GM18867 (cell line): ENCODE results near the gene SLC1A2.

Source experiments
- ATAC-seq: cut with Tn5 transposase; IDR thresholded peaks from one replicate; pipeline ENCODE4 v1.9.1; 2021; ENCODE audit warnings: mild to moderate bottlenecking, moderate library complexity; ENCODE audit not compliant: unreplicated experiment

The SLC1A2 gene

DNA sequence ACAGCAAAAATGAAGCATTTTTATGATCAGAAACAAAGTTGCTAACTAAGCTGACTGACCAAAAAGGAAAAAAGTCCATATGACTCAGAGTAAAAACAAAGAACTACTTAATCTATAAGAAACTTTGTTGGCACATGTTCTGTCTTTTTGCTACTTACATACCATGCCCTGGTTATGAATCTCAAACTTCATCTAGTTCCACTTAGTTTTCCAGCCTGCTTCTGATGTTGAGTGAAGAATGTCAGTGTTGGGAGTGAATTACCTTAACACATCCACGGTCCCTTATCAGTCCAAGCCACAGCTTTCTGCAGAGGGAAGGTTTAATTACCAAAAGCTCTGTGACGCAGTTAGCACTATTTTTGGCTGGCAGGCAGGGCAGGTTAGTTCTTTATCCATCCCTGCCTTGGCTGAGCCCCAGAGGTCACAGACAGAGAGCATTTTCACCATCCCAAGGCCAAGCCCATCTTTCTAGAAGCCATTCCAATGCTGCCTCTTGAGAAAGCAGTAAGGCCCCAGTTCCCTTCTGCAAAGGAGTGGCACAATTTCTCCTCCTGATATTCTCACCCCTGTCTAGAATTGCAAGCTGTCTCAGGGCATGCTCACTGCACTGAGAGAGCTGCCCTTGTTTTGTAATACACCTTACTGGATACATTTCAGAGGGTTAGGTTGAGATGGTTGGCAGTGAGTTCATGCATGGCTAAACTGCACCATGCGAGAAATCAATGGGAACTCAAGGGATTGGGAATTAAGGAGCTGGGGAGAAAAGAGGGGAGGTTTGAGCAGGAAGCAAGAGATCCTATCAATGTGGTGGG, 67.1 kb downstream of the SLC1A2 start:
- ATAC-seq, result no peak

DNA sequence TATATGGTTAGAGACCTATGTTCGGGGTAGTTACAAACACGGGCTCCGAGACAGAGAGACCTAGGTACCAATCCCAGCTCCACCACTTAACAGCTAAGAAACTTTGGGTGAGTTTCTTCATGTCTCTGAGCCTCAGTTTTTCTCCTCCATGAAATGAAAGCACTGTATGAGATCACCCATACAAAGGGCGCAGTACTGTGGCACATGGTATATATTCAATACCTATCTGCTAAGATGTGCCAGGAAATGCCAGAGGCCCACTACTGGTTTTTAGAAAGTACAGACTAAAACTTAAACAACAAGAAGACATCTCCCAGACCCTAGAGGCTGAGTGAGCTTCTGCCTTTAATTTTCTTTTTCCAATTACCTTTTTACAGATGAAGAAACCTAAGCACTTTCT, 69.5 kb downstream of the SLC1A2 start:
- ATAC-seq, result no peak

DNA sequence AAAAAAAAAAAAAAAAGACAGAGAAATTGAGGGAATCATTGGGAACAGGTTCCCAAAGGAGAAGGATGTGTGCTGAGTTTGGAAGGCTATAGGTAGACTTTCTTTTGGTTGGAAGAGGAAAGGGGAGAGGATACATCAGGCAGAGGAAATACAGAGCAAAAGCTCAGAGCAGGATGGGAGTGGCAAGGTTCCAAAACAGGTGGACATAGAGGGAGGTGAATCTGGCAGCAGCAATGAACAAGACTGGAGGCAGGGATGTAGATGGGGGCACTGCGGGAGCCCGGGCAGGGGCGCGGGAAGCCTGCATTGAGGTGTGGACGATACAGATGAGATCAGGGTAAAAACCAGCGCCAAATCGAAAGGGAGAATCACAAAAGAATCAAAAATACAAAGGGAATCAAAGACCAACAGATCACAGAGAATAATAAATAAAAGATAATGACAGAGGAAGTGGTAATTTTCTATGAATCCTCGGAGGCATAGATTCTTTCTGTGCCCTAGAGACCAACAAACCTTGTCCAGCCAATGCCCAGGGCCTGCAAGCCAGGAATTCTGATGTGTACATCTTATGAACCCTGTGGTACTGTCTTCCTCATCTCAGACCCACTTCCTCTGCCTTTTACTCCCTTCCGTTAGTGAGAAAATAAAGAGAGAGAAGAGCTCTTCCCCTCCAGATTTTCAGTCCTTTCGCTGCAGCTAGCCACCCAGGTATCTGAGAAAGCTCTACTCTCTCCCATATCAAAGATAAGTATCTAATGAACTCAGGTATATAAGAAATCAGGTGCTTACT, 70.3 kb downstream of the SLC1A2 start:
- no peak for ATAC-seq

DNA sequence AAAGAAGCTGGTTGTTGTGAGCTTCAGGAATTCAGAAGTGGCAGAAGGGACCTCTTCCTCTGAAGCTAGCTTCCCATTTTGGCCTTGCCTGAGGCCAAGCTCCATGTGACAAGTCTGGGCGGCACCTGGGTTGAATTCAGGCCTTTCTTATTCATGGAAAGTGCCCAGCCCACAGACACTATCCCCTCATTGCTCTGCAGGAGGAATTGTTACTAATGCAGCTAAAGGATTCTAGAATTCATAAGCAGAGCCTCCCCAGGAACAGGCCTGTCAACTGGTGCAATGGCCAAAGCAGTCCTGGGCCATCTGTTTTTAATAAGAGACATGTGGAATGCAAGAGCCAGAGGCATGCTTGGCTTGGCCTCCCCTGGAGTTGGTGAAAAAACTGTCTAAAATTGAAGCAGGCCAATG, 71.4 kb downstream of the SLC1A2 start:
- ATAC-seq, result no peak

DNA sequence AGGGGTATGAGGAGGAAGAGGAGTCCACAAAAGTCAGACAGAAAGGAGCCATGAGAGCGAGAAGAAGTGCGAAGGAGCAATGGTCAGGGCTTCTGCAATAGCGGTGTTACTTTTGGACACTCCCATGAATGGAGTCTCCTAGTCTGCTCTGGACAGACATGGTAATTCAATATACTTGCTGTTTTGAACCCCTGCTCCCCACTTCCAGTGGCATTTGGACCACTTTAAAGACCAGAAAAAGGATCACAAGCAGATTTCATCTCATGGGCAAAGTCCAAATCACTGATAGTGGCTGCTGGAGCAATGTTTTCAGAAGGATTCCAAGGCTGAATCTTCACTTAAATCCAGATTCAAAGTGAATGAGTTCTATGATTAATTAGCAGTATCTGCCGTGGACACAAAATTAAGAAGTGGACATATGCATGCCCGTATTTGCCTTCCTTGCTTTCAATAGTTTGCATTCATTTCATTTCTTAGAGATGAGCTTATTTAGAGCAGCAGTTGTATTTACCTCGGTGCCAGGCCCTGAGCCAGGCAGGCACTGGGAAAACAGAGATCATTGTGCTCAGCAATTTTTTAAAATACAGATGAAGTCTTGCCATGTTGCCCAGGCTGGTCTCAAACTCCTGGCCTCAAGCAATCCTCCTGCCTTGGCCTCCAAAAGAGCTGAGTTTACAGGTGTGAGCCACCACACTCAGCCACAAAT, 72.0 kb downstream of the SLC1A2 start:
- ATAC-seq, result no peak

DNA sequence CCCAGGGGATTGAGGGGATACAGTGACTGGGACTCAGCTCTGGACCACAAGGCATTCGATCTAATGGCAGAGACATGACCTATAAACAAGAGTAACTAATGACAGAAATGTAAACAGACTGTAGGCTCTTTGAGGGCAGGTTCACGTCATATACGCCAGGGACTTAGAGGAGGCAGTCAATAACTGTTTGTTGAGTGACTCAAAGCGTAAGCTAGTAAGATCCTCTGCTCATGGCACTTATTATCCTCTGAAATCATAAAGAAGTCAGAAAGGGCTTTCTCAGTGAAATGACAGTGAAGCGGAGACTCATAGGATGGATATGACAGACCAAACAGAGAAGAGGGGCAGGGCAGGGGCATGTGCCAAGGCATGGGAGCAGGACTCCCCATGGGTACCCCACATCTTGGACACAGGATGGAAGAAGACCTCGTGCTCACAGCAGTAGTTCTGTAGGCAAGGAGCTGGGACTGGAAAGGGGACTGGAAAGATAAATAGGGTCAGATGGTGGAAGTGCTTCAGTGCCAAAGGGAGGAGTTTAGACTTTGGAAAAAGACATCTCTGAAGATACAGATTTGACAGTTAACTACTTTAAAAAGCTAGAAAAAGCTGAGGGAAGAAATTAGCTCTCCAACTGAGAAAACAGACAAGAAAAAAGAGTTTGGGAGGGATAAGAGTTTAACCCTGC, 72.7 kb downstream of the SLC1A2 start:
- no peak for ATAC-seq

DNA sequence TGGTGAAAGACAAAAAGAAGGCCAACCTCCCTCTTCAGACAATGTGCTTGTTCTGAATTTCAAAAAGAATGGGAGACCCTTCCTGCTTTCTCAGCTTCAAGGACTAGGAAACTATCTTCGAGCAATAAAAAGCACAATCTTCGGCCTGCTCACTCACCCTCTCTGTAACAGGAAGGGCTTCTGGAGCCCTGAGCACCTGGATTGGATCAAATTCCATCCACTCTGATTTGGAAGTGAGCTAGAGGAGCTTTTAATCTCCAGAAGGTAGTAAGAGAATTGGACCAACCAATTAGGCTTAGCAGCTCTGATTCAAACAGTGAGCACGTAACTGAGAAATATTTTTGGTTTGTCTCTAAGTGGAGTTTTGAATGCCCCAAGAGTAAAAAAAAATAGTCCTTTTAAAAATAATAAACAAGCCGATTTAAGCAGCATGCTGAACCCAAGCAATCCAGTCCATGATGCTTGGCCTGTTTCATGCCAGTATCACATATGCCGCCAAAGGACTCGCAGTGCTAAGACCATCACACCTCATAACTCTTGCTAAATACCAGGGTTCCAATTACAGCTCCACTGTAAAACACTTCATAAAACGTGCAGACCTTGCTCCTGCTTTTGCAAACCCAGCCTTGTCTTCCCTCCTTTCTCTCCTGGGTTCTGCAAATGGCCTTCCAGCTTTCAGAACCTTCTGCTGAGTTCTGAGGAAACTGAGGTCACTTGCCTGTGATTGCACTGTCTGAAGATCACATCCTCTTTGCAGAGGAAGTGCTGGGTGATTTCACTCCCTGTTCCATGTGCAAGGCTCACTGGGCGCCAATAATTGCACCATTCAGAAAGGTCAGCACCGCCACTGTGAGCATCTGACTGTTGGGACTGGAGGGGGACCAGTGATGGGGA, 74.4 kb downstream of the SLC1A2 start:
- ATAC-seq, result no peak

DNA sequence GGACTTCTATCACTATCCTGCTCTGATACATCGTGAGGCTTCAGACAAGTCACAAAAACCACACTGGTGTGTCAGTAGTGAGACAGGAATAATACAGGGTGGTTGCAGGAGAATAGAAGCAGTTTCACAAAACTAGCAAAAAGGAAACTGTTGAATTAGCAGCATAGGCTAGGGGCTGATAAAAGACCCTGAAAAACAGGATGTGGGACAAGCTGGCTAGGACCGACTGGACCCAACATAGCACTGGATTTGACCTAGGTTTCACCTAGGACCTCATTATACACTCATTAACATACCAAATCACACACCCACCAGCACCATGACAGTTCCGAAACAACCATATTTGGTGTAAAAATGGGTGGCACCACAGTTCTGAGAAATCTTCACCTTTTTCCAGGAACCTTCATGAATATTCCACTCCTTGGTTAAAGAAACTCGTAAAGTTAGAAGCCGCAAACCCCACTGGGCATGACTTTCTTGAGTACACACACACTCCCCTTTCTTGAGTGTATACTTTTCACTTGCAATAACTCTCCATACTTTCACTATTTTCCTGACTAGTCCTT, 76.2 kb downstream of the SLC1A2 start:
- ATAC-seq, result peak; percentile 56

DNA sequence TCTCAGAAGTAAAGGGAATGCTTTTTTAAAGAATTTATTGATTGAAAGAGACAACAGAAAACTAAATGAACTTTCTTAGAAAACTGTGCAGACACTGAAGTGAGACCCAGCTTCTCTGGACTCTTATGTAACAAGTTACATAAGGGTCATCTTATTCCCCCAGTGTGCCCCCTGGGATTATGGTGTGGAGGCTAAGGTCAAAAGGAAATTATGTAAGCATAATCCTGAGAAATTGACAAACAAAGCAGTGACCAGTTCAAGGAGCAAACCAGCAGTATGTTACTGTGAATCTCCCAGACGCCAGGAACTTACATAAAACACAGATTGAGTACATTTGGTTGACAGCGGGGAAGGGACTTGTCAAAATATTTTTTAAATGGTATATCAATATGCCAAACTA, 78.6 kb downstream of the SLC1A2 start:
- no peak for ATAC-seq

DNA sequence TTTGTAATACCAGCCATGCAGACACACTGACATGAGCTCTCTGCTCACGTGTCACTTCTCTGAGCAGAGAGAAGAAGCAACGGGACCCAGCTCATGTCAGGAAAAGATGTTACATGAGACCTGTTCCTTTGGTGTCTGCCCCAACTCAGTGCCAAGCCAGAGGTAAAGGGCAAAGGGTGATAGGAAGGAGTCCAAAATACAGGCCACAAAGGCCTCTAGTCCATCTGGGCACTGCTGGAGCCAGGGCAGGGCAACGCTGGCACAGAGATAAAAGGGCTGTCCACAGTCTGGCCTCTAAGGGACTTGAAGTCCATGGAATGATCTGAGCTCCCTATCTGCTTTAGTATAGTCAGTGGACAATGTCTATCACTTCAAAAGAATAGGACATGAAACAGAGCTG, 79.3 kb downstream of the SLC1A2 start:
- ATAC-seq, result no peak

DNA sequence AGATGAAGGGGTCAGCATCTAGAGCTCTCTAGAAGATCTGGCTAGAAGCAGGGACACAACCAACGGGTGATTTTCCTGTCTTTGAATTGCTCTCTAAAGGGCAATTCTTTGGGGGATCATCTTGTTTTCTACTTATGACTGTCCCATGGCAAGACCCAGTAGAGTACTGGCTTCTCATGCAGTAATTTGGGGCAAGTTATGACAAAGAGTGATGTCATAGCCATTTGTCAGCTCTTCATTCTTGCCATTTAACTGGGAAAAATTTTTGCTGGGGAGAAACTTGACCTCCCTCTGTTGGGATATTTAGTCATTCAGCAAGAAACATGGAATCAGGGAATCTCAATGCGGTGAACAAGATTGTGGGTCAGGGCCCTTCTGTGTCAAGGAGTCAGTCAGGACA, 80.4 kb downstream of the SLC1A2 start:
- ATAC-seq, result no peak

DNA sequence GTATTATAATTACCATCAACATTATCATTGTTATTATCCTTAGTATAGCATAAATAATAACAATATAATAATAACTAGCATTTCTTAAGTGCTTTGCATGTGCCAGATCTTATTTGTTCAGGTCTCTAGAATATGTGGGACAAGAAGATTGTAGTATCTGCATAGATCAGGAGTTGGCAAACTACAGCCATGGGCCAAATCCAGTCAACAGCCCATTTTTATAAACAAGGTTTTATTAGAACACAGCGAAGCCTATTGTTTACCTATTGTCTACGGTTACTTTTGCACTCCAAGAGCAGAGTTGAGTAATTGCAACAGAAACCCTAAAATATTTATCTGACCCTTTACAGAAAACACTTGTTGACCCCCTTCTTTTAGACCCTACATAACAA, 81.4 kb downstream of the SLC1A2 start:
- no peak for ATAC-seq

DNA sequence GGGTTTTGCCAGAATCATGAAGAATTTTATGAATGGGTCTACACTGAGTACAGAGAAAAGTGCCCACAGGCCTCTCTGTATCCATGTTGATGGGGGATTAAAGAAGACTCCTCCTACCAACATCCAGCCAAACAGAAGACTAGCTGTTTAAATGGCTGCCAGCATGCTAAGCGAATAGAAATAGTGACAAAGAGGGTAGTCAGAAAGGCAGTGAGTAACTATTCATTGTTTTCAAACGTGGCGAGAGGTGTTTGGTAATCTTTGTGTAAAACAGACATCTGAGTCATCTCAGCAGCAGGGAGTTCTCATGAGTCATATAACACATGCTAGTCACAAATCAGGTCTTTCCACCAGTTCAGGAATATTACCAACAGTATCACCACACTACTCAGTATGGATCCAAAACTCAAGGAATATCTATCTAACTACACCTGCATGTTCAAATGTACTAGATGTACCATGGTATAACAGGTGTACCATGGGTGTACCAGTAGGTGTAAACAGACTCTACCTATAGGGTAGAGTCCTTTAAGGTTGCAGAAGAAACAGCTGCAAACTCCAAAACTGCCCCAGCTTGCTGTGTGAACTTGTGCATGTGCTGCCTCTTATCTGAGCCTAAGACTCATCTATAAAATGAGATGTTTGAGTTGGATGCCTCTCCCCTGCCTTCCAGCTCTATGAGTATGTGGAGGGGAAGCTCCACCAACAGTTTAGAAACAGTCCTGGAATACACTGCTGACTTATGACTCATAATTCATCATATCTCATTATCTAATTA, 82.0 kb downstream of the SLC1A2 start:
- ATAC-seq, result no peak

DNA sequence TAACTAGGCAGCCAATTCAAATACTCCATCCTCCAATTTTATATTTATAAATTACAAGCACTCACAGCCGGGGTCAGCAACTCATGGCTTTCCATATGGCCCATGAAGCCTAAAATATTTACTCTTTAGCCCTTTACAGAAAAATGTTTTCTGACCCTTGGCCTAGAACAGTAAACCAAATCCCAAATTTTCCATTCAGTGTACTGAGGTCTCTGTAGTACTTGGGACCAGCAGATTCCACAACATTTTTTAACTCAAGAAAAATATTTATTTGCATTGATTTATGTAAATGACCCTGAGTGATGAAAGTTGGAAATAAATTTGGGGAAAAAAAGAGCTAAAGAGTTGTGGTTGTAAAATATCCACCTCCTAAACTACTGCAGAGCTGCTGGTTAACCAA, 82.6 kb downstream of the SLC1A2 start:
- no peak for ATAC-seq

DNA sequence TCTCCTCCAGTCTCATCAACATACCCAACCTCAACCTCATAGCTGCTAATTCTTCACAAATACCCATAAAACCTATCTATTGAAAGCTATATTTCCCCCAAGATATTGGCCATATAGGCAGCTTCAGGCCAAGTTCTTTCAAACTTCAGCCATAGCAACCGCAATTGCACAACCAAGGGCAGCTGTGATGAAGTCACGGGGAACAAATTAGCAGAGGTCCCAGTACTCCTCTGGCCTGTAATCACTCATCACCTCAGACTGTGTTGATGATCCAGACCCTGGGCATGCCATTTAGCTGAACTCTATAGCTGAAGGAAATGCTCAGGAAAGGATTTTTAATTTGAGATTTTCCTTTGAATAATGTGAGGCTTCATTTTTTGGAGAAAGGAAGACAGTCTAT, 84.1 kb downstream of the SLC1A2 start:
- ATAC-seq, result no peak

DNA sequence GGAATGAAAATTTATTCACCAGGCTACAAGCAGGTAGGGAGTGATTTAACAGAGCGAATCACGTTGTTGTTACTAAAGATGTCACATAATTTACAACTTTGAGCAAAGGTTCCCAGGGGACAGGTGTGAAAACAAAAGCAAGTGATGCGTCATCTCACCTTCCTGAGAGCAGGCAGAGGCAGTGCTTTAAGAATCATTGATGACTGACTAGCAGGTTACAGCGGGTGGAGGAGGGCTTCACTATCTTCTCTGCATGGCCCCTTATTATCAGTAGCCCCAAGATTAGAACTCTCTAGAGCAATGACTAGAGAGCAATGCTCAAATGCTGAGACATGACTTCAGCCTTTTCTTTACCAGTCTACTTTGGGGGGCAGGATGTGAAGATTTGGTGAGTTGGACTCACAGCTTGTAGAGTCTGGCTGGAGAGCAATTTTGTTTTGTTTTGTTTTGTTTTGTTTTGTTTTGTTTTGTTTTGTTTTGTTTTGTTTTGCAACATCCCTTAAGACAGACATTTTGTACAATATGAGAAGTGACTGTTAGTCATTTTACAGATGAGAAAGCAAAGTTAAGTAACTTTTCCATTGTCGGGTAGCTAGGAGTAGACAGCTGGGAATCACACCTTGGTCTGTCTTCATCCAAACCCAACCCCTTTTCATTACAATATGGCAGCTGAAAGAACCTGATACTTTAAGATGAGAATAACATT, 84.8 kb downstream of the SLC1A2 start:
- ATAC-seq, result peak; percentile 89

DNA sequence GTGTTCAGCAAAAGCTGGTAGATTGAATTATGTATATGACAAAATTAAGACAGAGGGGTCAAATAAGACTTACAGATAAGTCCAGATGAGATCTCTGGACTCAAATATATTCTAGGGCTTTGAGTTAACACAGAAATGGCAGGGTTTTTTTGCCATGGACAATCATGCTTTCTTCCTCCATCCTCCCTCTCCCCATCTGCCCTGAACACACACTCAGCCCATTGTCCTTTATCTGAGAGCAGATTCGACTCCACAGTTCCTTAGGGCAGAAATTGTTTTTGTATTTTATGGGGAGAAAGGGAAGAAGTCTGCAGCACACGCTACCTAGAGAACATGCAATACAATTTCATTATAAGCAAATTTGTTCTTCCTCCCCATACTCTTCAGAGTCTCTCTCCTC, 86.8 kb downstream of the SLC1A2 start:
- ATAC-seq, result no peak

DNA sequence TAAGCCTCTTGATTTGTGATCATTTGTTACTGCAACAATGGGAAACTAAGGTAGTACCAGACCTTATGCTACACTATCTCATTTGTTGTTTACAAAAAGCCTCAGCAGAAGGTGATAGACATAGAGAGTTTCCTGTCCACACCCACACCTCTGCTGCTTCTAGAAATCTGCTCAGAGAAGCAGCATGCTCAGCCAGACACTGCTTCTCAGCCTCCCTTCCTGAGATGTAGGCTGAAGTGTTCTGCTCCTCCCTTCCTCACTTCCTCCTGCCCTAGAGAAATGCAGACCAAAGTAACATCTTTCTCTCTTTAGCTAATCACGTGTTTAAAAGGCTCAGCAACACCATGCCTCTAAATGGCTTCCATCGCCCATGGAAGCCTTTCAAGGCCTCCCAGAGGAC, 88.4 kb downstream of the SLC1A2 start:
- peak; percentile 65 for ATAC-seq
